Fibroblast of villous mesenchyme (primary cell): ENCODE data around the gene LRRC25. TPM values are rescaled to one million over a fixed set of nuclear protein-coding genes. Genes with fewer than 3 reads are reported as not detected.

Source experiments
- DNase-seq: peaks from one replicate; pipeline ENCODE4 v3.0.0-alpha.2; 2010; ENCODE audit warnings: low read depth
- H3K4me3 ChIP-seq: 2 replicates; pipeline ENCODE4 v1.5.1; 2011; ENCODE audit warnings: low read depth, mild to moderate bottlenecking, low read length
- total RNA-seq: library from RNA; depleted of rRNA; stranded (reverse); fragments of >200 nt; gene quantifications from 2 replicates; pipeline ENCODE4 v1.2.3, GENCODE V29; 2012
- TF ChIP-seq, protein P1 (sequence below): IDR thresholded peaks from 2 replicates; pipeline ENCODE4 v1.5.1; 2012; ENCODE audit warnings: low read depth, mild to moderate bottlenecking, low read length; ENCODE audit not compliant: insufficient read depth

Gene LRRC25
- total RNA-seq, 1 donor: under 0.01 TPM

DNA sequence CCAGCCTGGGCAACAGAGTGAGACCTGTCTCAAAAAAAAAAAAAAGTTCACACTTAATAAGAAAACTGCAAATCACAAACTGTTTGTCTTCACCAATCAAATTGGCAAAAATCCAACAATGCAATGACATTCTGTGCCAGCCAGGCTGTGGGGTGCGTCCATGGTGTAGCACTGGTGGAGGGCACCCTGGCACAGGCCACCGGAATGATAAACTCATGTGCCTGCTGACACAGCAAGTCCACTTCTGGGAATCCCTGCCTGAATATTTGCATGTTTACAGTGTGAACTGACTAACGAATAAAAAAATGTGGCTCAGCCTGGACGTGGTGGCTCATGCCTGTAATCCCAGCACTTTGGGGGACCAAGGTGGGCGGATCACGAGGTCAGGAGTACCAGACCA lies 1.6 kb upstream of the LRRC25 start:
- peak; percentile 63 for DNase-seq
- TF ChIP-seq, protein P1, sequence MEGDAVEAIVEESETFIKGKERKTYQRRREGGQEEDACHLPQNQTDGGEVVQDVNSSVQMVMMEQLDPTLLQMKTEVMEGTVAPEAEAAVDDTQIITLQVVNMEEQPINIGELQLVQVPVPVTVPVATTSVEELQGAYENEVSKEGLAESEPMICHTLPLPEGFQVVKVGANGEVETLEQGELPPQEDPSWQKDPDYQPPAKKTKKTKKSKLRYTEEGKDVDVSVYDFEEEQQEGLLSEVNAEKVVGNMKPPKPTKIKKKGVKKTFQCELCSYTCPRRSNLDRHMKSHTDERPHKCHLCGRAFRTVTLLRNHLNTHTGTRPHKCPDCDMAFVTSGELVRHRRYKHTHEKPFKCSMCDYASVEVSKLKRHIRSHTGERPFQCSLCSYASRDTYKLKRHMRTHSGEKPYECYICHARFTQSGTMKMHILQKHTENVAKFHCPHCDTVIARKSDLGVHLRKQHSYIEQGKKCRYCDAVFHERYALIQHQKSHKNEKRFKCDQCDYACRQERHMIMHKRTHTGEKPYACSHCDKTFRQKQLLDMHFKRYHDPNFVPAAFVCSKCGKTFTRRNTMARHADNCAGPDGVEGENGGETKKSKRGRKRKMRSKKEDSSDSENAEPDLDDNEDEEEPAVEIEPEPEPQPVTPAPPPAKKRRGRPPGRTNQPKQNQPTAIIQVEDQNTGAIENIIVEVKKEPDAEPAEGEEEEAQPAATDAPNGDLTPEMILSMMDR: no peak
- no peak overlapping the region for H3K4me3 ChIP-seq

DNA sequence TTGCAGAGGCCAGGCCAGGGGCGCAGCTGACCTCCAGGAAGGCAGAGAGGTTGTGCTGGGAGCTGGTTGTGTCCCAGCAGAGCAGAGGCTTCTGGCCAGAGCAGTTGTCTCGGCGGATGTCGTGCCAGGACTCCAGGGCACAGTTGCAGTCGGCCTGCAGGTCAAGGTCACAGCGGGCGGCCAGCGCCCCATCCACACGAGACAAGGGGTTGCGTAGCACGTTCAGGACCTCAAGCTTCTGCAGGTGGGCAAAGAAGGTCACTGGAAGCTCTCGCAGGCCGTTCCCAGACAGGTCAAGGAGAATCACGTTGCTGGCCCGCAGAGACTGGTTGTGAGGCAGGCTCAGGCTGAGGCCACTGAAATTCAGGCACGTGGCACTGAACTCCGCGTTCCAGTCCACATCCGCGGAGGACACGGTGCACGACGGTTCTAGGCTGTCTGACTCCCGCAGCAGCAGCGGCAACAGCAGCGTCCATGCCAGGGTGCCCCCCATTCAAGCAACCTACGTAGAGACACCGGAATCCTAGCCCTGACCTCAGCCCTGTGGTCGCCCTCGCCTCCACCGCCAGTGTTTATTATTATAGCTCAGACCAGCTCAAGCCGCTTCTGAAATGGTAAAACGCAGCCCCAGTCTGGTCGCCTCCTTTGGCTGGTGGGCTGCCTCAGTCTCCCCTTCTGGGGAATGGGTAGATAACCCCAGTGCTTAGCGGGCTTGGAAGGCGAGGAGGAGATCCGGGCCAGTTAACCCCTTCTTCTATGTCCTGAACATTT lies 766 bp downstream of the LRRC25 start:
- H3K4me3 ChIP-seq: no peak overlapping the region
- TF ChIP-seq, protein P1: no peak
- DNase-seq: no peak

DNA sequence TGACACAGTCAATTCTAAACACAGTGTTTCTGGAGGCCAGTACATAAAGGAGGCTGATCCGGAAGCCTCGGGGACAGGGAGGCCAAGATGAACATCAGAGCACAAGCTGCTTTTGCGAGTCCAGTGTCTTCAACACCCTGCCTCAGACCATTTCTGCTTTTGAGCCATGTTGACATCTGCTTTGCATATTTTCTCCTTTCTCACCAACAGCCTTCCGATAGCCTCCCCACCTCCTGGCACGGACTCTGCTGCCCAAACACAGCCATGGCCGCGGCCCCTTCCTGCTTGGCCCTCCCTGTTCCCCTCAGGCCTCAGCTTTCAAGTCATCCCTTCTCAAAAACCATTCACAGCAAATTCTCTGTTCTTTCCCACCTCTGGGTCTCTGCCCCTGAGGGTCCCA lies 3.6 kb downstream of the LRRC25 start:
- TF ChIP-seq, protein P1: no peak
- DNase-seq: no peak
- no peak overlapping the region for H3K4me3 ChIP-seq

DNA sequence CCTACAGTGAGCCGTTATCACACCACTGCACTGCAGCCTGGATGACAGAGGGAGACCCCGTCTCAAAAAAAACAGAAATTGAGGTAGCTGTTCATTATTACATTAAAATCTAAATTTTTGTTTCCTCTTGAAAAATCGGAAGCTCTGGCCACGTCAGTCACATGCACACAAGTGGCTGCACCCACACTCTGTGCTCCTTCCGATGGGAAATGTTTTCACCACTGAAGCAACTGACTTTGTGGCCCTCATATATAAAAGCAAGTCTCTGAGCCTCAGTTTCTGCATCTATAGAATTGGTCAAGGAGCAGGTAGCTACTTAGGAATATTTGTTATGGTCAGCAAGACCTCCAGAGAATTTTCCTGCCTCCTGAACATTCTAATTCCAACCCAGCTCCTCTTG lies 4.5 kb downstream of the LRRC25 start:
- DNase-seq: no peak
- TF ChIP-seq, protein P1: no peak

DNA sequence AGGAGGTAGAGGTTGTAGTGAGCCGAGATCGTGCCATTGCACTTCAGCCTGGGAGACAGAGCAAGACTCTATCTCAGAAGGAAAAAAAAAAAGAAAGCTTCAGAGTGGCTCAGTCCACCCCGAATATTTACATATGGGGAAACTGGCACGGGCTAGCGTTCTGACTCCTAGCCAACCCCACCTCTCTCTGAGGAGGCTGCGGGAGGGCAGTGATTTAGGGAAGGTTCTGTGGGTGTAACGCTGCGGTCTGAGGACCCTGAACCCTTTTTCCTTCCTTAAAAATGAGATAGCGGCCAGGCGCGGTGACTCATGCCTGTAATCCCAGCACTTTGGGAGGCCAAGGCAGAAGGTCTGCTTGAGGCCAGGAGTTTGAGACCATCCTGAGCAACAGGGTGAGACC lies 5.0 kb downstream of the LRRC25 start:
- peak; percentile 72 for DNase-seq
- TF ChIP-seq, protein P1: no peak
- H3K4me3 ChIP-seq: no peak overlapping the region

More for the DNA sequence above, 4.5 kb downstream of the LRRC25 start:
- H3K4me3 ChIP-seq: no peak overlapping the region

DNA sequence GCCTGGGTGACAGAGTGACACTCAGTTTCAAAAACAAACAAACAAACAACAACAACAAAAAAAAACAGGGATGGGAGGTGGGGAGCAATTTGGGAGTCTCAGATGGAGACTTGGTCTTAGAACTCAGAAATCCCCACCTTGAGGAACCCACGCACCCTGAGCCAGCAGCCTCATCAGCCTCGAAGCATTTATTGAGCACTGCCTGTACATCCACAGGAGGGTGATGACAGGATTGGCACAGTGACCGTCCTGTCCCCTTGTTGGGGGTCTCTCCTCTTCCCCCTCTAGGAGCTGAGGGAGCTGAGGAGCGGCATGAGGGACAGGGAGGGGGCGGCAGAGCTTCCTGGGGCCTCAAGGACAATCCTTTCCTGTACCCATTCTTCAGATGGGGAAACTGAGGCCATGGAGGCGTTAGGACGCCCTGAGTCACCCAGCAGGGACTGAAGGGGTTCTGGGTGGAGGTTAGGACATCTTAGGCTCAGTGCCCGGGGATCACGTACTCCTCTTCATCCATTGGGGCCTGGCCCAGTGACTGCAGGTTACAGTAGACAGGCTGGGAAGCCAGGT lies 5.8 kb downstream of the LRRC25 start:
- DNase-seq: no peak
- H3K4me3 ChIP-seq: no peak overlapping the region
- TF ChIP-seq, protein P1: no peak
